ENCODE measurements around the gene CD69.
"Not testable (repeated sequence)": the region's sequence is repeated elsewhere in the genome, so short reads cannot be mapped to it uniquely, and the experiment has no call there.

The CD69 gene

GRCh38 chr12:9718968-9719367 is 41.7 kb downstream of the CD69 start:
- no peak for DNase-seq (ENCODE audit: low read depth)

GRCh38 chr12:9717070-9717925 is 43.4 kb downstream of the CD69 start:
- no peak for DNase-seq (ENCODE audit: low read depth)

- DNase-seq (ENCODE audit: low read depth), result not testable (repeated sequence)
Observed at GRCh38 chr12:9713032-9713558, 47.6 kb downstream of the CD69 start.

- DNase-seq (ENCODE audit: low read depth), result no peak
Observed at GRCh38 chr12:9711664-9712063, 49.0 kb downstream of the CD69 start.

- no peak for DNase-seq (ENCODE audit: low read depth)
Observed at GRCh38 chr12:9710584-9711375, 49.9 kb downstream of the CD69 start.

- DNase-seq (ENCODE audit: low read depth), result no peak
Observed at GRCh38 chr12:9708853-9709252, 51.8 kb downstream of the CD69 start.

- DNase-seq (ENCODE audit: low read depth), result peak; percentile 18
Observed at GRCh38 chr12:9707864-9708808, 52.6 kb downstream of the CD69 start.

GRCh38 chr12:9707356-9707755 is 53.3 kb downstream of the CD69 start:
- DNase-seq (ENCODE audit: low read depth), result no peak

- no peak for DNase-seq (ENCODE audit: low read depth)
Observed at GRCh38 chr12:9706086-9706685, 54.5 kb downstream of the CD69 start.

GRCh38 chr12:9704561-9704960 is 56.1 kb downstream of the CD69 start:
- DNase-seq (ENCODE audit: low read depth), result not testable (repeated sequence)

Measured in GM04504 (cell line).